ENCODE results near the gene RNU7-1. TPM values are rescaled to one million over a fixed set of nuclear protein-coding genes. Genes with fewer than 3 reads are reported as not detected.

The RNU7-1 gene
- total and polyA plus RNA-seq, 10 of the 15 experiments (the other 5 are each of a cell fraction or from before 2014, with no cell fraction given), result not detected

DNA sequence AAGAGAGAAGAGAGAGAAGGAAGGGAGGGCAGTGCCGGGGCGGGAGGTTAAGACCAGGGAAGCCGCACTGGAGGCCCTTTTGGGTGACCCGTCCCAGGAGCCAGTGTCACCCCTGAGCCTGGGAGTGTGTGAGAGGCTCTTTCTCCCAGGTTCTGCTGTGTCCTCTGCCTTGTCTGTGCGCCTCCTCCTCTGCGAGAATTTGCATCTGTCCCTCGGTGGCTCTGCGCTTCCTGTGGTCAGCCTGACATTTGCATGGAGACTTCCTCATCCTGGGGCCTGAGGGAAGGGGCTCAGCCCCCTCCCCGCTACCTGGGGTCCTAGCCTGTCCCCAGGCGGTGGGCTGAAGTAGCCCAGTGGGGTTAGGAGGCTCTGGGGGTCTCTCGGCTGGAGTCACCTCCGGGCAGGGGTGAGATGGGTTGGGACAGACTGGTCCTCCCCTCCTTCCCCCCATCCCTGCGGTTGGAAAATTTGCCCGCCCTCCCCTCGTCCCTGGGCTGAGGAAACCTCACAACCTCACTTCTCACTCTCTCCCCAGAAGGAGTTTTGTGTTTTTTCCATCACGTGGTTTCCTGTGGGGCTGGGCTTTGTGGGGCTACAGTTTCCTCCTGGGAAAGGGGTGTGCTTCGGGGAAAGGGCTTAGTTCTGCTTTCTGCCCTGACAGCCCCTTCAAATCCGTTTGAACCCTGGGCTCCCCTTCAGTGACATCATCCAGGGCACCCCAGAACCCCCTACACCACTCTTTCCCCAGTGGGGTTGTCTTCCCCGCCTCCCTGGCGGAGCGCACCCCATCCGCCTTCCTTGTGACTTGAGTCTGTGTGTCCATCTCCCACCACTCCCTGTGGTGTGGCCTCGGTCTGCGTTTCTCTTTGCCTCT lies 10.1 kb downstream of the RNU7-1 start (continued):
- TF ChIP-seq, protein P1, sequence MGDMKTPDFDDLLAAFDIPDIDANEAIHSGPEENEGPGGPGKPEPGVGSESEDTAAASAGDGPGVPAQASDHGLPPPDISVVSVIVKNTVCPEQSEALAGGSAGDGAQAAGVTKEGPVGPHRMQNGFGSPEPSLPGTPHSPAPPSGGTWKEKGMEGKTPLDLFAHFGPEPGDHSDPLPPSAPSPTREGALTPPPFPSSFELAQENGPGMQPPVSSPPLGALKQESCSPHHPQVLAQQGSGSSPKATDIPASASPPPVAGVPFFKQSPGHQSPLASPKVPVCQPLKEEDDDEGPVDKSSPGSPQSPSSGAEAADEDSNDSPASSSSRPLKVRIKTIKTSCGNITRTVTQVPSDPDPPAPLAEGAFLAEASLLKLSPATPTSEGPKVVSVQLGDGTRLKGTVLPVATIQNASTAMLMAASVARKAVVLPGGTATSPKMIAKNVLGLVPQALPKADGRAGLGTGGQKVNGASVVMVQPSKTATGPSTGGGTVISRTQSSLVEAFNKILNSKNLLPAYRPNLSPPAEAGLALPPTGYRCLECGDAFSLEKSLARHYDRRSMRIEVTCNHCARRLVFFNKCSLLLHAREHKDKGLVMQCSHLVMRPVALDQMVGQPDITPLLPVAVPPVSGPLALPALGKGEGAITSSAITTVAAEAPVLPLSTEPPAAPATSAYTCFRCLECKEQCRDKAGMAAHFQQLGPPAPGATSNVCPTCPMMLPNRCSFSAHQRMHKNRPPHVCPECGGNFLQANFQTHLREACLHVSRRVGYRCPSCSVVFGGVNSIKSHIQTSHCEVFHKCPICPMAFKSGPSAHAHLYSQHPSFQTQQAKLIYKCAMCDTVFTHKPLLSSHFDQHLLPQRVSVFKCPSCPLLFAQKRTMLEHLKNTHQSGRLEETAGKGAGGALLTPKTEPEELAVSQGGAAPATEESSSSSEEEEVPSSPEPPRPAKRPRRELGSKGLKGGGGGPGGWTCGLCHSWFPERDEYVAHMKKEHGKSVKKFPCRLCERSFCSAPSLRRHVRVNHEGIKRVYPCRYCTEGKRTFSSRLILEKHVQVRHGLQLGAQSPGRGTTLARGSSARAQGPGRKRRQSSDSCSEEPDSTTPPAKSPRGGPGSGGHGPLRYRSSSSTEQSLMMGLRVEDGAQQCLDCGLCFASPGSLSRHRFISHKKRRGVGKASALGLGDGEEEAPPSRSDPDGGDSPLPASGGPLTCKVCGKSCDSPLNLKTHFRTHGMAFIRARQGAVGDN (IDR thresholded peaks at IDR 0.05), result peak; percentile 78
- TF ChIP-seq SP1 (IDR thresholded peaks at IDR 0.05; ENCODE audit: low read depth, low read length) (peak; percentile 55), SUPT20H (IDR thresholded peaks at IDR 0.05; ENCODE audit: borderline replicate concordance, control insufficient read depth, low read depth, low read length) (no peak), MYC (IDR thresholded peaks at IDR 0.05; ENCODE audit: insufficient read depth, insufficient read length, insufficient replicate concordance, low read length, severe bottlenecking) (no peak), TBL1XR1 (IDR thresholded peaks at IDR 0.05; ENCODE audit: low read depth, low read length) (peak; percentile 87), SMAD5 (IDR thresholded peaks at IDR 0.05; ENCODE audit: low read depth) (peak; percentile 91), BHLHE40 (IDR thresholded peaks at IDR 0.05; ENCODE audit: borderline replicate concordance in 1 of 2, low read depth in 2 of 2, low read length in 1 of 2) (peak; percentile 84 to 87), RCOR1 (conservative IDR thresholded peaks at IDR 0.05; ENCODE audit: low read depth, low read length) (no peak), POLR2AphosphoS2 (IDR thresholded peaks at IDR 0.05; ENCODE audit: low read depth, low read length) (peak; percentile 98), KLF5 (IDR thresholded peaks at IDR 0.05; ENCODE audit: partially characterized antibody) (no peak), TCF3 (IDR thresholded peaks at IDR 0.05; ENCODE audit: borderline replicate concordance, insufficient read depth, low read depth, low read length) (peak; percentile 78), MTA2 (IDR thresholded peaks at IDR 0.05; ENCODE audit: low read depth) (peak; percentile 90)
- TF ChIP-seq, protein P2, sequence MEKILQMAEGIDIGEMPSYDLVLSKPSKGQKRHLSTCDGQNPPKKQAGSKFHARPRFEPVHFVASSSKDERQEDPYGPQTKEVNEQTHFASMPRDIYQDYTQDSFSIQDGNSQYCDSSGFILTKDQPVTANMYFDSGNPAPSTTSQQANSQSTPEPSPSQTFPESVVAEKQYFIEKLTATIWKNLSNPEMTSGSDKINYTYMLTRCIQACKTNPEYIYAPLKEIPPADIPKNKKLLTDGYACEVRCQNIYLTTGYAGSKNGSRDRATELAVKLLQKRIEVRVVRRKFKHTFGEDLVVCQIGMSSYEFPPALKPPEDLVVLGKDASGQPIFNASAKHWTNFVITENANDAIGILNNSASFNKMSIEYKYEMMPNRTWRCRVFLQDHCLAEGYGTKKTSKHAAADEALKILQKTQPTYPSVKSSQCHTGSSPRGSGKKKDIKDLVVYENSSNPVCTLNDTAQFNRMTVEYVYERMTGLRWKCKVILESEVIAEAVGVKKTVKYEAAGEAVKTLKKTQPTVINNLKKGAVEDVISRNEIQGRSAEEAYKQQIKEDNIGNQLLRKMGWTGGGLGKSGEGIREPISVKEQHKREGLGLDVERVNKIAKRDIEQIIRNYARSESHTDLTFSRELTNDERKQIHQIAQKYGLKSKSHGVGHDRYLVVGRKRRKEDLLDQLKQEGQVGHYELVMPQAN (conservative IDR thresholded peaks at IDR 0.05), result no peak; the same call in 1 of the 2 replicates
- TF ChIP-seq, protein P3, sequence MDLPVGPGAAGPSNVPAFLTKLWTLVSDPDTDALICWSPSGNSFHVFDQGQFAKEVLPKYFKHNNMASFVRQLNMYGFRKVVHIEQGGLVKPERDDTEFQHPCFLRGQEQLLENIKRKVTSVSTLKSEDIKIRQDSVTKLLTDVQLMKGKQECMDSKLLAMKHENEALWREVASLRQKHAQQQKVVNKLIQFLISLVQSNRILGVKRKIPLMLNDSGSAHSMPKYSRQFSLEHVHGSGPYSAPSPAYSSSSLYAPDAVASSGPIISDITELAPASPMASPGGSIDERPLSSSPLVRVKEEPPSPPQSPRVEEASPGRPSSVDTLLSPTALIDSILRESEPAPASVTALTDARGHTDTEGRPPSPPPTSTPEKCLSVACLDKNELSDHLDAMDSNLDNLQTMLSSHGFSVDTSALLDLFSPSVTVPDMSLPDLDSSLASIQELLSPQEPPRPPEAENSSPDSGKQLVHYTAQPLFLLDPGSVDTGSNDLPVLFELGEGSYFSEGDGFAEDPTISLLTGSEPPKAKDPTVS (IDR thresholded peaks at IDR 0.05; ENCODE audit: low read depth, low read length), result no peak
- TF ChIP-seq, protein P4, sequence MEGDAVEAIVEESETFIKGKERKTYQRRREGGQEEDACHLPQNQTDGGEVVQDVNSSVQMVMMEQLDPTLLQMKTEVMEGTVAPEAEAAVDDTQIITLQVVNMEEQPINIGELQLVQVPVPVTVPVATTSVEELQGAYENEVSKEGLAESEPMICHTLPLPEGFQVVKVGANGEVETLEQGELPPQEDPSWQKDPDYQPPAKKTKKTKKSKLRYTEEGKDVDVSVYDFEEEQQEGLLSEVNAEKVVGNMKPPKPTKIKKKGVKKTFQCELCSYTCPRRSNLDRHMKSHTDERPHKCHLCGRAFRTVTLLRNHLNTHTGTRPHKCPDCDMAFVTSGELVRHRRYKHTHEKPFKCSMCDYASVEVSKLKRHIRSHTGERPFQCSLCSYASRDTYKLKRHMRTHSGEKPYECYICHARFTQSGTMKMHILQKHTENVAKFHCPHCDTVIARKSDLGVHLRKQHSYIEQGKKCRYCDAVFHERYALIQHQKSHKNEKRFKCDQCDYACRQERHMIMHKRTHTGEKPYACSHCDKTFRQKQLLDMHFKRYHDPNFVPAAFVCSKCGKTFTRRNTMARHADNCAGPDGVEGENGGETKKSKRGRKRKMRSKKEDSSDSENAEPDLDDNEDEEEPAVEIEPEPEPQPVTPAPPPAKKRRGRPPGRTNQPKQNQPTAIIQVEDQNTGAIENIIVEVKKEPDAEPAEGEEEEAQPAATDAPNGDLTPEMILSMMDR (IDR thresholded peaks at IDR 0.05 in 2 of 3, conservative IDR thresholded peaks at IDR 0.05 in 1 of 3; ENCODE audit: control insufficient read depth in 2 of 3, extremely low read depth in 1 of 3, insufficient read depth in 1 of 3, low read depth in 3 of 3, low read length in 3 of 3), result no peak
- TF ChIP-seq, protein P5, sequence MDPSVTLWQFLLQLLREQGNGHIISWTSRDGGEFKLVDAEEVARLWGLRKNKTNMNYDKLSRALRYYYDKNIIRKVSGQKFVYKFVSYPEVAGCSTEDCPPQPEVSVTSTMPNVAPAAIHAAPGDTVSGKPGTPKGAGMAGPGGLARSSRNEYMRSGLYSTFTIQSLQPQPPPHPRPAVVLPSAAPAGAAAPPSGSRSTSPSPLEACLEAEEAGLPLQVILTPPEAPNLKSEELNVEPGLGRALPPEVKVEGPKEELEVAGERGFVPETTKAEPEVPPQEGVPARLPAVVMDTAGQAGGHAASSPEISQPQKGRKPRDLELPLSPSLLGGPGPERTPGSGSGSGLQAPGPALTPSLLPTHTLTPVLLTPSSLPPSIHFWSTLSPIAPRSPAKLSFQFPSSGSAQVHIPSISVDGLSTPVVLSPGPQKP (IDR thresholded peaks at IDR 0.05; ENCODE audit: low read depth, low read length), result peak; percentile 61; the same call in 1 of the 2 replicates

Measured in GM12878 (cell line).